Thoracic aorta (tissue), 2 donors: ENCODE data around the gene AMMECR1. TPM values are rescaled to one million over a fixed set of nuclear protein-coding genes. Genes with fewer than 3 reads are reported as not detected.

Experiments used
- ATAC-seq: fragments of 150-250 bp; one replicate; pipeline ENCODE4 v1.8.0; 2017; ENCODE audit warnings: low read depth; ENCODE audit not compliant: insufficient number of reproducible peaks, low FRiP score
- DNase-seq: peaks from one replicate; pipeline ENCODE4 v3.0.0-alpha.2; 2020; ENCODE audit warnings: low spot score
- H3K27ac ChIP-seq, 2 donors: fragments of 200-600 bp; sonication (generic); 1 replicate in 1 of 2; 2 replicates in 1 of 2; pipeline ENCODE4 v1.5.1; 2016; ENCODE audit warnings: mild to moderate bottlenecking in 2 of 2, moderate library complexity in 2 of 2
- H3K27me3 ChIP-seq: fragments of 200-600 bp; sonication (generic); replicated peaks from 2 replicates; pipeline ENCODE4 v1.6.0; 2016; ENCODE audit warnings: mild to moderate bottlenecking; ENCODE audit not compliant: insufficient read depth
- H3K36me3 ChIP-seq: fragments of 200-600 bp; sonication (generic); one replicate; pipeline ENCODE4 v1.5.1; 2016
- H3K4me1 ChIP-seq, 2 donors: fragments of 200-600 bp; sonication (generic); 1 replicate in 1 of 2; 2 replicates in 1 of 2; pipeline versions ENCODE4 v1.5.1 to v1.6.0; 2016; ENCODE audit warnings: low read depth in 2 of 2, mild to moderate bottlenecking in 1 of 2; ENCODE audit not compliant: control insufficient read depth in 1 of 2
- H3K4me3 ChIP-seq: fragments of 200-600 bp; sonication (generic); 2 replicates; pipeline ENCODE4 v1.5.1; 2016; ENCODE audit warnings: mild to moderate bottlenecking
- H3K9me3 ChIP-seq: fragments of 200-600 bp; sonication (generic); 2 replicates; pipeline ENCODE4 v1.5.1; 2016
- CTCF ChIP-seq: fragments of 200-600 bp; sonication (generic); IDR thresholded peaks from one replicate; pipeline ENCODE4 v1.5.1; 2019; ENCODE audit warnings: antibody characterized with exemption
- total RNA-seq, 2 donors: library from RNA; depleted of rRNA; stranded (reverse); fragments of >200 nt; gene quantifications; one replicate each; pipeline versions ENCODE4 v1.1.0 to v1.2.3, GENCODE V29; 2016

The AMMECR1 gene
- total RNA-seq, 2 donors from 2014 or later = 3.0 to 8.5 TPM

GRCh38 chrX:110310896-110311295 is 7.0 kb downstream of the AMMECR1 start:
- H3K4me1 ChIP-seq = no peaks in the 10 kb centered on the region
- H3K36me3 ChIP-seq = no peaks in the 10 kb centered on the region
- no peaks in the 10 kb centered on the region for H3K9me3 ChIP-seq
- H3K27me3 ChIP-seq = no peaks in the 10 kb centered on the region
- H3K27ac ChIP-seq = no peak overlapping the region
- no peak for TF ChIP-seq CTCF
- ATAC-seq = no peak
- no peak for DNase-seq
- no peak overlapping the region for H3K4me3 ChIP-seq

GRCh38 chrX:110310000-110310790 is 7.7 kb downstream of the AMMECR1 start:
- no peak overlapping the region for H3K4me3 ChIP-seq
- H3K4me1 ChIP-seq = no peaks in the 10 kb centered on the region
- no peak for TF ChIP-seq CTCF
- ATAC-seq (no peak), DNase-seq (no peak)
- no peaks in the 10 kb centered on the region for H3K9me3 ChIP-seq
- H3K27ac ChIP-seq = no peak overlapping the region
- H3K27me3 ChIP-seq = no peaks in the 10 kb centered on the region
- H3K36me3 ChIP-seq = no peaks in the 10 kb centered on the region

- no peak for DNase-seq
- TF ChIP-seq CTCF = no peak
Observed at GRCh38 chrX:110308220-110308619, 9.7 kb downstream of the AMMECR1 start.

GRCh38 chrX:110304884-110305283 is 13.0 kb downstream of the AMMECR1 start:
- Histone ChIP-seq H3K27ac (no peak overlapping the region), H3K9me3 (no peaks in the 10 kb centered on the region), H3K4me1 (no peaks in the 10 kb centered on the region), H3K4me3 (no peak overlapping the region), H3K27me3 (no peaks in the 10 kb centered on the region), H3K36me3 (no peaks in the 10 kb centered on the region)
- DNase-seq = no peak
- no peak for ATAC-seq
- no peak for TF ChIP-seq CTCF

More at GRCh38 chrX:110308220-110308619, 9.7 kb downstream of the AMMECR1 start:
- no peaks in the 10 kb centered on the region for H3K9me3 ChIP-seq
- no peaks in the 10 kb centered on the region for H3K36me3 ChIP-seq
- no peaks in the 10 kb centered on the region for H3K4me1 ChIP-seq
- H3K27me3 ChIP-seq = no peaks in the 10 kb centered on the region
- H3K4me3 ChIP-seq = no peak overlapping the region
- no peak overlapping the region for H3K27ac ChIP-seq
- no peak for ATAC-seq

DNA sequence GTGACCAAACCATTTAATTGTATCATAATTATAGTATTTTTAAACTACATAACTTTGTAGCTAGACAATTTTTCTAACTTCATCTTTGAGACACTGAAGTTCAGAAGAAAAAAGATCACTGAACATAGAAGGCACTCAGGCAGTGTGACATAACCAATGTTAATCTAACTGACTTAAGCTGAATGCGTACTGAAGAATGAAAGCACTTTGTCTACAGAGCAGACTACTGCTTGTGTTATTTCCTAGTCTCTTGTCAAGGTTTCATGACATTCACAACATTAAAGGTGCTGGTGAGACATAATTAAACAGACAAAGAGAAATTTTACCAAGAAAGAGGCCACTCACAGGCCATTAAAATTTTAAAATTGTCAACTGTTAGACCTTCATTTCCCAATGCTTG is 13.5 kb downstream of the AMMECR1 start:
- Histone ChIP-seq H3K27ac (no peak overlapping the region), H3K4me3 (no peak overlapping the region), H3K27me3 (no peaks in the 10 kb centered on the region), H3K4me1 (no peaks in the 10 kb centered on the region), H3K9me3 (no peaks in the 10 kb centered on the region), H3K36me3 (no peaks in the 10 kb centered on the region)
- no peak for ATAC-seq
- TF ChIP-seq CTCF = no peak
- no peak for DNase-seq
